DOHH2 (cell line): ENCODE measurements around the gene TEX36.

ENCODE experiments used
- H3F3A ChIP-seq: fragments of 200-600 bp; sonication (generic), shearing (Covaris generic); 2 replicates; pipeline ENCODE4 v1.6.0; 2016; ENCODE audit warnings: antibody characterized with exemption, mild to moderate bottlenecking; ENCODE audit not compliant: control insufficient read depth, insufficient read depth
- H3K27ac ChIP-seq: fragments of 200-600 bp; sonication (generic); 2 replicates; pipeline ENCODE4 v1.5.1; 2014; ENCODE audit warnings: low read depth, mild to moderate bottlenecking, low read length, moderate library complexity
- H3K27me3 ChIP-seq: fragments of 200-600 bp; sonication (generic); 2 replicates; pipeline ENCODE4 v1.6.1; 2014; ENCODE audit warnings: mild to moderate bottlenecking, low read length, mixed read lengths; ENCODE audit not compliant: control insufficient read depth
- H3K36me3 ChIP-seq: fragments of 200-600 bp; sonication (generic); 2 replicates; pipeline ENCODE4 v1.6.1; 2014; ENCODE audit warnings: mild to moderate bottlenecking, low read length, moderate library complexity, mixed read lengths; ENCODE audit not compliant: control insufficient read depth
- H3K4me1 ChIP-seq: fragments of 200-600 bp; sonication (generic); 2 replicates; pipeline ENCODE4 v1.6.1; 2014; ENCODE audit warnings: mild to moderate bottlenecking, low read length, mixed read lengths; ENCODE audit not compliant: control insufficient read depth
- H3K4me2 ChIP-seq: fragments of 200-600 bp; sonication (generic); 2 replicates; pipeline ENCODE4 v1.6.0; 2014; ENCODE audit warnings: mild to moderate bottlenecking, low read length, moderate library complexity
- H3K4me3 ChIP-seq: fragments of 200-600 bp; sonication (generic); 2 replicates; pipeline ENCODE4 v1.5.1; 2014; ENCODE audit warnings: mild to moderate bottlenecking, low read length, mixed read lengths
- H3K79me2 ChIP-seq: fragments of 200-600 bp; sonication (generic); 2 replicates; pipeline ENCODE4 v1.6.1; 2014; ENCODE audit warnings: mild to moderate bottlenecking, low read length, mixed read lengths; ENCODE audit not compliant: control insufficient read depth
- H3K9me2 ChIP-seq: fragments of 200-600 bp; sonication (generic); replicated peaks from 2 replicates; pipeline ENCODE4 v1.6.1; 2014; ENCODE audit warnings: mild to moderate bottlenecking, low read length, mixed read lengths; ENCODE audit not compliant: control insufficient read depth
- H3K9me3 ChIP-seq: fragments of 200-600 bp; sonication (generic); 2 replicates; pipeline ENCODE4 v1.6.1; 2014; ENCODE audit warnings: antibody characterized with exemption, low read length, mixed read lengths; ENCODE audit not compliant: control insufficient read depth, insufficient read depth
- H4K20me1 ChIP-seq: fragments of 200-600 bp; sonication (generic); 2 replicates; pipeline ENCODE4 v1.6.0; 2014; ENCODE audit warnings: low read depth, mild to moderate bottlenecking, antibody characterized with exemption, low read length, moderate library complexity; ENCODE audit not compliant: control insufficient read depth, insufficient read depth
- EZH2phosphoT487 ChIP-seq: fragments of 200-600 bp; sonication (generic); IDR thresholded peaks from 2 replicates; pipeline ENCODE4 v1.6.1; 2017; ENCODE audit warnings: borderline replicate concordance, mild to moderate bottlenecking, antibody characterized with exemption, low read length, moderate library complexity, mixed read lengths
- TF ChIP-seq, protein P1 (sequence below): fragments of 200-600 bp; sonication (generic); IDR thresholded peaks from one replicate; pipeline ENCODE4 v1.5.1; 2014; ENCODE audit warnings: antibody characterized with exemption, mild to moderate bottlenecking, low read depth, low read length; ENCODE audit not compliant: poor library complexity, severe bottlenecking

The TEX36 gene

DNA sequence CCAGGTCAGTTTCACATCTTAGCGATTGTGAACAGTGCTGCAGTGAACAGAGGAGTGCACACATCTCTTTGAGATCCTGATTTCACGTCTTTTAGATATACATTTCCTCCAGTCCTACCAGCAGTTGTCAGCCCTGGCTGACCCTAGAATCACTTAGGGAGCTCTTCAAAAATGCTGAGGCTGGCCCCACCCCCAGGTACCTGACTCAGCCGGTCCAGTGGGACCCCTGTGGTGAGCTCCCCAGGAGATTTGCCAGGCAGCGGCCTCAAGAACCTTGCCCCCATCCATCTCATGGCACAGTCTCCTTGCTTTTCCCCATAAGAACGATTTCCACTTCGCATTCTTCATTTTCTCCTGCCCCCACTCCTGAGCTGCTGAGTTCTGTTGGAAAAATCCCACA is 45.5 kb downstream of the TEX36 start:
- H3K4me1 ChIP-seq = no peaks in the 10 kb centered on the region
- no peak overlapping the region for H3K27ac ChIP-seq
- no peaks in the 10 kb centered on the region for H3K36me3 ChIP-seq
- H3K9me3 ChIP-seq = no peaks in the 10 kb centered on the region
- no peak for TF ChIP-seq EZH2phosphoT487
- H3K27me3 ChIP-seq = no peaks in the 10 kb centered on the region
- H3K9me2 ChIP-seq = no peaks in the 10 kb centered on the region
- no peaks in the 10 kb centered on the region for H3K79me2 ChIP-seq
- H3K4me2 ChIP-seq = no peak overlapping the region
- no peaks in the 10 kb centered on the region for H4K20me1 ChIP-seq
- H3F3A ChIP-seq = no peaks in the 10 kb centered on the region
- no peak overlapping the region for H3K4me3 ChIP-seq

DNA sequence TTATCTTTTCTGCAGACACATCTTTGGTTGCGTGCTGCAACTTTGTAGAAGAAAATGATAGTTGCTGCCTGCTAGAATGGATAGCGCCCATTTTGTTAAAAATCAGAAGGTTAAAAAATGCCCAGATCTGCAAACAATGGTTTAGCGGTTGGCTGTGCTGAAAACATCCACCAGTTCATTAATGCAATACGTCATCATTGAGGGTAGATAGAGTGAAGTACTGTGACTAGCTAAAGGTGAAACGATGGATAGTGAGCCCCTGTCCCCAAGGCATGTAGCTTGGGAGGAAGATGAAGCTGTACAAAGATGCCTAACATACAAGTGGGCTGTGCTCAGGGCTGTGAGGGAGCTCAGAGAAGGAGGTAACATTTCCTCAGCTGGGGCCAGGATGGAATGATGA is 48.4 kb downstream of the TEX36 start:
- H3K27ac ChIP-seq = no peak overlapping the region
- no peaks in the 10 kb centered on the region for H3K79me2 ChIP-seq
- H3K4me3 ChIP-seq = no peak overlapping the region
- TF ChIP-seq, protein P1, sequence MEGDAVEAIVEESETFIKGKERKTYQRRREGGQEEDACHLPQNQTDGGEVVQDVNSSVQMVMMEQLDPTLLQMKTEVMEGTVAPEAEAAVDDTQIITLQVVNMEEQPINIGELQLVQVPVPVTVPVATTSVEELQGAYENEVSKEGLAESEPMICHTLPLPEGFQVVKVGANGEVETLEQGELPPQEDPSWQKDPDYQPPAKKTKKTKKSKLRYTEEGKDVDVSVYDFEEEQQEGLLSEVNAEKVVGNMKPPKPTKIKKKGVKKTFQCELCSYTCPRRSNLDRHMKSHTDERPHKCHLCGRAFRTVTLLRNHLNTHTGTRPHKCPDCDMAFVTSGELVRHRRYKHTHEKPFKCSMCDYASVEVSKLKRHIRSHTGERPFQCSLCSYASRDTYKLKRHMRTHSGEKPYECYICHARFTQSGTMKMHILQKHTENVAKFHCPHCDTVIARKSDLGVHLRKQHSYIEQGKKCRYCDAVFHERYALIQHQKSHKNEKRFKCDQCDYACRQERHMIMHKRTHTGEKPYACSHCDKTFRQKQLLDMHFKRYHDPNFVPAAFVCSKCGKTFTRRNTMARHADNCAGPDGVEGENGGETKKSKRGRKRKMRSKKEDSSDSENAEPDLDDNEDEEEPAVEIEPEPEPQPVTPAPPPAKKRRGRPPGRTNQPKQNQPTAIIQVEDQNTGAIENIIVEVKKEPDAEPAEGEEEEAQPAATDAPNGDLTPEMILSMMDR = no peak
- TF ChIP-seq EZH2phosphoT487 = no peak
- H3K4me1 ChIP-seq = no peaks in the 10 kb centered on the region
- no peaks in the 10 kb centered on the region for H3F3A ChIP-seq
- no peaks in the 10 kb centered on the region for H3K9me3 ChIP-seq
- no peak overlapping the region for H3K4me2 ChIP-seq
- H3K27me3 ChIP-seq = no peaks in the 10 kb centered on the region
- no peaks in the 10 kb centered on the region for H3K9me2 ChIP-seq
- H3K36me3 ChIP-seq = no peaks in the 10 kb centered on the region
- H4K20me1 ChIP-seq = no peaks in the 10 kb centered on the region

DNA sequence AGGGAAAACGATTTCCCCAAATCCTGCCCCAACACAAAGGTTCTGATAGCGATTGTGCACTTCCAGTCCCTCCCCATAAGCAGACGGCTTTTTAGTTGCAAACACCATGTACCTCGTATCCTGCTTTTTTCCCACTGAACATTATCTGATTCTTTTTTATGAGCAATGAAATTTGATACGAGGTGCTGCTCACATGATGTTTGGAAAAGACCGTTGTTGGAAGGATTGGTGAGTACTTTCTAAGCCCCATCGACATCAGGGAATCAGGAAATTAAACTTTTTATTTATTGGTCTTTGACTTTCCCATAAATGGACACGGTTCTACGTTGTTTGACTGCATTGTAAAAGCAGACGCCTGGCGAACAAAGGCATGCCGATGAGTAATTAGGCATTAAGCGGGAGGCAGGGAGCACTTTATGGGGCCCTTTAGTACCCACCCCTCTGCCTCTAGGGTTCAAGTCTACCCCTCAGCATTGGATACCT is 49.4 kb downstream of the TEX36 start:
- H3K27ac ChIP-seq = no peak overlapping the region
- H3K36me3 ChIP-seq = no peaks in the 10 kb centered on the region
- H3K4me2 ChIP-seq = no peak overlapping the region

DNA sequence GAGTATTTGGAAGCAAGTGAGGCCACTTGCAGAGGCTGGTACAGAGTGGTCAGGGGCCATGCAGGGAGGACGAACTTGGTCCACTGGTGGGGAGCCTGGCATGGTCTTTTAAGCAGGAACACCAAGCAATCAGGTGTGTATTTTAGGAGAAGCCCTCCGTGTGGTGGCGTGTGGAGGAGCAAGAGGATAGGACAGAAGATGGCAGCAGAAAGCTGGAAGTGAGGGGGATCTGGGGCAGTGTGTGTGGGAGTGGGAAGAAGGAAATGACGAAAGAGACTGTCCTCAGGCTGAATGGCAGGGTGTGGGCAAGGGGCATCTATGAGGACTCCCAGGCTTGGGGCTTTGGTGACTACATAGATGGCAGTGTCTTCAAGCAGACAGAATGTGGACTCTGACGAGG is 51.2 kb downstream of the TEX36 start:
- TF ChIP-seq, protein P1 = no peak
- no peak for TF ChIP-seq EZH2phosphoT487
- Histone ChIP-seq H3K79me2 (no peaks in the 10 kb centered on the region), H3K36me3 (no peaks in the 10 kb centered on the region), H4K20me1 (no peaks in the 10 kb centered on the region), H3F3A (no peaks in the 10 kb centered on the region), H3K9me2 (no peaks in the 10 kb centered on the region), H3K27me3 (no peaks in the 10 kb centered on the region), H3K27ac (no peak overlapping the region), H3K4me2 (no peak overlapping the region), H3K4me1 (no peaks in the 10 kb centered on the region), H3K4me3 (no peak overlapping the region), H3K9me3 (no peaks in the 10 kb centered on the region)

More for the DNA sequence above, 49.4 kb downstream of the TEX36 start:
- no peaks in the 10 kb centered on the region for H3K9me2 ChIP-seq
- no peak overlapping the region for H3K4me3 ChIP-seq
- no peaks in the 10 kb centered on the region for H3K79me2 ChIP-seq
- H3F3A ChIP-seq = no peaks in the 10 kb centered on the region
- H4K20me1 ChIP-seq = no peaks in the 10 kb centered on the region
- H3K27me3 ChIP-seq = no peaks in the 10 kb centered on the region
- TF ChIP-seq EZH2phosphoT487 = no peak
- TF ChIP-seq, protein P1 = no peak
- no peaks in the 10 kb centered on the region for H3K9me3 ChIP-seq
- H3K4me1 ChIP-seq = no peaks in the 10 kb centered on the region
